PC-3 (cell line): ENCODE measurements around the gene MINDY3.

ENCODE experiments used
- CTCF ChIP-seq: fragments of 300-600 bp; sonication (generic); conservative IDR thresholded peaks from 2 replicates; pipeline ENCODE4 v1.5.1; 2017; ENCODE audit warnings: antibody characterized with exemption, low read depth, mild to moderate bottlenecking, low read length
- EZH2phosphoT487 ChIP-seq: fragments of 300-600 bp; sonication (generic); IDR thresholded peaks from 2 replicates; pipeline ENCODE4 v1.6.1; 2018; ENCODE audit warnings: mild to moderate bottlenecking, antibody characterized with exemption, low read length, borderline replicate concordance

- no peak for TF ChIP-seq CTCF
- TF ChIP-seq EZH2phosphoT487 = no peak
Measured at GRCh38 chr10:15860692-15861201, 440 bp upstream of the MINDY3 start.
